NCI-H2196 (cell line): ENCODE results near the gene FAM53B.
"Not testable (repeated sequence)": the region's sequence is repeated elsewhere in the genome, so short reads cannot be mapped to it uniquely, and the experiment has no call there.

ENCODE experiments used
- DNase-seq: peaks from one replicate; lab custom pipeline; 2025; ENCODE audit not compliant: unreplicated experiment; lab: John Stamatoyannopoulos, UW

FAM53B gene

GRCh38 chr10:124616836-124617130 lies 127.4 kb downstream of the FAM53B start:
- DNase-seq: no peak

GRCh38 chr10:124616040-124616835 lies 127.9 kb downstream of the FAM53B start:
- no peak for DNase-seq

DNA sequence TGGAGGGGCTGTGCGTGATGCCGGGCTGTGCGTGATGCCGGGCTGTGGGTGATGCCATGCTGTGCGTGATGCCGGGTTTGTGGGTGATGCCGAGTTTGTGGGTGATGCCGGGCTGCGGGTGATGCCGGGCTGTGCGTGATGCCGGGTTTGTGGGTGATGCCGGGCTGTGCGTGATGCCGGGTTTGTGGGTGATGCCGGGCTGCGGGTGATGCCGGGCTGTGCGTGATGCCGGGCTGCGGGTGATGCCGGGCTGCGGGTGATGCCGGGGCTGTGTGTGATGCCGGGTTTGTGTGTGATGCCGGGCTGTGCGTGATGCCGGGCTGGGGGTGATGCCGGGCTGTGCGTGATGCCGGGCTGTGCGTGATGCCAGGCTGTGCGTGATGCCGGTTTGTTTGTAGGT lies 128.9 kb downstream of the FAM53B start:
- no peak for DNase-seq

DNA sequence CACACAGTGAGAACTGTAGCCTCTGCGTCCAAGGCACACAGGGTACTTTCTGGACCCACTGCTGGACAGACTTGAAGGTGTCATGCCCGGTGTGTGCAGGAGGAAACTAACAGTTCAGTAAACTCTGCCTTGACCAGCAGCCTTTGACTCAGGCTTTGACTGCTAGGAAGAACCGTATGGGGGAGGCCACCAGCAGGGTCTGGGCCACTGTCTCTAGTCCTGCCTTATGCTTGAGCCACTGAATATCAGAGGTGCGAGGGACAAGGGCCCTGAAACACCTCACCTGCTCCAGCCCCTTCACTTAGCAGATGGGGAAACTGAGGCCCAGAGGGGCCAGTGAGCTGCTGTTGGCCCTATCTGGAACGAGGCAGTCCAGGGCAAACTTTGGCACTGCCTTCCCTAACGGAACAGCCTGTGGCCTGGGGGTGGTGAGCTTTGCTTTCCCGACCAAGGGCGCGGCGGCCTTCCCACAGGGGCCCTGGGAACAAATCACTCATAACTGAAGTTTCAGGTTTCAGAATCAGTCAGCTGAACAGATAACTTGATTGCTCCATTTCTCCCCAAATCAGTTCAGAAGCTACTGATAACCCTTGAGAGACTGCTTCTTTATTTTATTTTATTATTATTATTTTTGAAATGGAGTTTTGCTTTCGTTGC lies 130.0 kb downstream of the FAM53B start:
- no peak for DNase-seq

GRCh38 chr10:124612611-124613498 lies 131.3 kb downstream of the FAM53B start:
- DNase-seq: no peak

DNA sequence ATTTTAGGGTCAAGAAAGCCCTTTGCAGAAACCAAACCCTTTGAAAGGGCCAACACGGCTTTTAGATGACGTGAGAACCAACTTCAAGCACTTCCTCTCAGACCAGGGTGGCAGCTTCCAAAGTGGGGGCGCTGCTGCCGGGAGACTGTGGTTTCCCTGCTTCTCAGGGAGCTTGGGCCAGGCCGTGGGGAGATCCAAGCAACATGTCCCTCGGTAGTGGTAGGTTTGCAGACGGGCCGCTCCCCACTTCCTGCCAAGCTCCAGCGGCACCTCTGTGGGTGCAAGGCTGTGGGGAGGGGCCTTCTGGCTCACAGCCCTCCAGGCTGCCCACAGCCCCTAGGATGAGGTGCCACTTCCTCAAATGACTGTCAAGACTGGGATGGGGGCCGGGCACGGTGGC lies 132.4 kb downstream of the FAM53B start:
- DNase-seq: no peak

DNA sequence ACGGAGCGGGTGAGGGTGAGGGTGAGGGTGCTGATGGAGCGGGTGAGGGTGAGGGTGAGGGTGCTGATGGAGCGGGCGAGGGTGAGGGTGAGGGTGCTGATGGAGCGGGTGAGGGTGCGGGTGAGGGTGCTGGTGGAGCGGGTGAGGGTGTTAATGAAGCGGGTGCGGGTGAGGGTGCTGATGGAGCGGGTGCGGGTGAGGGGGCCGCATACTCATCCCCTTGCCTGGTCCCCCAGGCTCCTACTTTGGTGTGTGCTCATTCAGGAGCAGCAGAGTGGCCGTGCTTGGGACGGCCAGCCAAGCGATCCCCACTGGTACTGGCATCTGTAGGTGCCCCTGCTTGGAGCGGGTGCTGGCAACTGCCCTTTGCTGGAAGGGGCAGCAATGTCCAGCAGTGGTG lies 133.3 kb downstream of the FAM53B start:
- not testable (repeated sequence) for DNase-seq

- DNase-seq: not testable (repeated sequence)
These were observed 134.0 kb downstream of the FAM53B start for GRCh38 chr10:124610186-124610585.

DNA sequence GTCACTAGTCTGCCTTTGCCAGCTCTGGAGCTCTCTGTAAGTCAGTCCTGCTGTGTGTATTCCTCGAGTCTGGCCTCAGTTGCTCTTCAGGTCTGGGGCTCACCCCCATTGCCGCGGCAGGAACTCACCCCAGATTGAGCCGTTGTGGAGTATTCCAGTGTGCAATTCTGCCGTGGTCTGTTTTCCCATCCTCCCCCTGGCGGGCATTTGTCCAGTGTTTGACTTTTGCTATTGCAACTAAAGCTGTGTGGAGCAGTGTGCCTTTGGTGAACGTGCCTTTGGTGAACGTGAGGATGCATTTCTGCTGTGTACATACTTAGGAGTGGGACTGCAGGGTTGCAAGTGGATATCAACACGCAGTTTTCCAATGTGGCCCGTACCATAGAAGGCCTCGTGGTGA lies 134.5 kb downstream of the FAM53B start:
- no peak for DNase-seq

DNA sequence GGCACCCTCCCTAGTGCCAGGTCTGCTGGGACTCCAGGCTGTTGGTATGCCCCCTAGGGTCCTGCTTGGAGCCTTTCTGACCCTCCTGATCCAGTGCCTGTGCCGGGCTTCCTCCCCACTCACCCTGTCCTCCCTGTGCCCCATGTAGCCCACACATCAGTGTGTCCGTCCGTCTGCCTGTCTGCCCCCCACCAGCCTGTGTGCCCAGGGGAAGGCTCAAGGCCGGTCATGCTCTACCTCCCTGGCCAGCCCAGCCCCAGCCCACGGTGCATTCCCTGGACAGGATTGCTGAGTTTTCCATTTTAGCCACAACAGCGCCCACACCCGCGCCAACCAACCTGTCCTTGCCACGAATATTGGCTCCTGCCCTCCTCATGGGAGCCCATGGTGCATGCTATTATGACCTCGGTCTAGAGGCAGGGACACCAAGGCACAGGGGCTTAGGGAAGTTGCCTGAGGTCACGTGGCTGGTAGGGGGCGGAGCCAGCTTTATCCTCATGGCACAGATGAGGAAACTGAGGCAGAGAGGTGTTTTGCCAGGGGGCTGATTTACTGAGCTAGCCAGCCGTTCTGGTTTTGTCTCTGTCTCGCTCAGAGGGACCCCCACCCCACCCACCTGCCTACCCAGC lies 136.0 kb downstream of the FAM53B start:
- no peak for DNase-seq

DNA sequence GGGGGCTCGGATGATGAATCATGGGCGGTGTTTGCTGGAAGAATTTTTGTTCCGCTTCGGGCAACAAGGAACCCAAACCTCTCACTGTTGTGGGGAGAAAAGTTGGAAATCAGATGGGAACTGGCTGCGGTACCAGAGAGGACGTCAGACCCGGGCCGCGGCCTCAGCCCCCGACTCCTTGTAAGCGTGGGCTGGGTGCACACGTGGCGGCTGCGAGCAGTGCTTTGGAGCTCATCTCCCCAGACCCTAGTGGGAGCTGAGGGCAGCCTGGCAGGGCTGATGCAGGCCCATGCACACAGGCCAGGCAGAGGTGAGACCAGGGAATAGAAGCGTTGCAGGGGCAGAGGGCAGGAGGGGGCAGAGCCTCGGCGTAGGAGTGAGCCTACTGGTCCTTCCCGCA lies 136.5 kb downstream of the FAM53B start:
- no peak for DNase-seq

GRCh38 chr10:124606822-124607221 lies 137.4 kb downstream of the FAM53B start:
- DNase-seq: no peak

DNA sequence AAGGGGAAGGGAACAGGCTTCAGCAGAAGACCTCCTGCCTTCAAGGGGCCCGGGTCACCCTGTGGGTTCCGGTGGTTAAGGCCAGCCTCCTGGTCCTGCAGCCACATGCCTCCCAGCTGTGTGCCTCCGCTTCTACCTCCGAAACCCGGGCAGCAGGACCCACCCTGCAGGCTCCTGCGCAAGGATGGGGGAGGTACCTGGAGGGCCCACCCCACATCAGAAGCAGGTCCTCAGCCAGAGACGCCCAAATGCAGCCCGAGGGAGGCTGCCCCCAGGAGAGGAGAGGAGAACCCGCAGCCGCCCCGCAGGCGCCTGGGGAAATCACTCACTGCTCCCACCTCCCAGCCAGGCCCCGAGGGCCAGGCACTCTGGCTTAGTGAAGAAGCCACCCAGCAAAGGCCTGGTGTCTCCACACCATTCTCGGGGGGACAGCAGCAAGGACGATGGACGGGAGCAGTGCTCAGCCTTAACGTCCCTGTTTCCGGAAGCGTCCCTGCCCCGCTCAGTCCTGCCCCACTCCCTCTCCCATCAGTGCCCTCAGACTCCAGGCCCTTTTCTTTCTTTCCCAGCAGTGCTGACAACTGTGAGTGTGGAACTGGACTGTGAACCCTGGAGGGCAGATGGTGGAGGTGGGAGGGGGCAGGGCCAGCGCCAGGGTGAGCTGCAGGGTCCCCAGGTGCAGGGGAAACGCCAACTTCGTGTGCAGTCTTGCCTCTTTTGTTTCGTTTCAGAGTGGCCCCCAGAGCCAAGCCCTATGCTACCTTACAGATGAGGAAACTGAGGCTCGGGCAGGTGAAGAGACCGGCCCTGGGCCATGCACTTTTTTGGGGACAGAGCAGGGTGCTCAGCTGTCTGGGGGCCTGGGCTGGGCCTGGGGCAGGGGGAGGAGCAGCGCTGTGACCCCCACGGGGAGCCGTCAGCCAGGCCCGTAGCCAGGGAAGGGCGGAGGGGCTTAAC lies 138.0 kb downstream of the FAM53B start:
- DNase-seq: no peak

- no peak for DNase-seq
These were observed 138.7 kb downstream of the FAM53B start for GRCh38 chr10:124605481-124605855.

- DNase-seq: no peak
These were observed 139.2 kb downstream of the FAM53B start for GRCh38 chr10:124605001-124605370.

GRCh38 chr10:124604214-124605000 lies 139.8 kb downstream of the FAM53B start:
- no peak for DNase-seq

GRCh38 chr10:124603376-124604213 lies 140.6 kb downstream of the FAM53B start:
- DNase-seq: no peak

GRCh38 chr10:124602646-124603365 lies 141.4 kb downstream of the FAM53B start:
- DNase-seq: no peak
